K562 (cell line): ENCODE data around the gene SNX9. TPM values are rescaled to one million over a fixed set of nuclear protein-coding genes. Genes with fewer than 3 reads are reported as not detected.

Experiments
- ATAC-seq: fragments of 200-7000 bp; cut with Tn5 transposase; 3 replicates; pipeline ENCODE4 v1.9.1; 2020; ENCODE audit warnings: moderate library complexity
- BruUV-seq: library from RNA; stranded (reverse); fragments of 400-500 nt; replicated peaks from 2 replicates; lab custom pipeline; 2021; lab: Mats Ljungman, UMichigan
- CTCF ChIA-PET: fragments of 300-600 bp; formaldehyde crosslinking; extraction: SDS; loops from one replicate; lab custom pipeline; 2021; ENCODE audit warnings: low intra/inter-chr PET ratio; lab: Yijun Ruan, JAX
- POLR2A ChIA-PET: fragments of 300-600, 350-650 bp; sonication (Branson Sonifier 250); formaldehyde crosslinking; extraction: SDS; loops from one replicate; lab custom pipeline; 2021; ENCODE audit warnings: antibody characterized with exemption, inconsistent platforms; lab: Yijun Ruan, JAX
- DNase-seq, 4 experiments: peaks; one replicate each; pipeline versions ENCODE4 v3.0.0 to v3.0.0-alpha.2; 2011 to 2018; ENCODE audit warnings: low spot score in 3 of 4, mixed read lengths in 3 of 4; ENCODE audit errors: extremely low read depth in 1 of 4
- FAIRE-seq: peaks from 2 replicates; lab custom pipeline; 2011; peaks lifted over from hg19 to GRCh38; lab: Jason Lieb, UNC
- H2AFZ ChIP-seq: 2 replicates; pipeline ENCODE4 v1.6.0; 2011; ENCODE audit warnings: low read depth, low read length, control low read depth, inconsistent platforms
- H3K27ac ChIP-seq: fragments of 200-600 bp; 3 replicates; pipeline ENCODE4 v1.8.0; 2011; ENCODE audit warnings: low read depth, mild to moderate bottlenecking, control low read depth, inconsistent platforms, low read length, moderate library complexity, mixed read lengths; ENCODE audit errors: extremely low read depth
- H3K27me3 ChIP-seq, 2 experiments: fragments of 300-600 bp in 1 of 2; 2 replicates in 1 of 2; 3 replicates in 1 of 2; pipeline versions ENCODE4 v1.6.0 to v1.8.0; 2011; ENCODE audit warnings: inconsistent platforms in 2 of 2, low read length in 2 of 2, mild to moderate bottlenecking in 1 of 2, mixed read lengths in 1 of 2, moderate library complexity in 1 of 2; ENCODE audit not compliant: control insufficient read depth in 2 of 2, insufficient read depth in 2 of 2
- H3K36me3 ChIP-seq: fragments of 300-600 bp; 3 replicates; pipeline ENCODE4 v1.8.0; 2011; ENCODE audit warnings: mild to moderate bottlenecking, low read length, inconsistent platforms; ENCODE audit not compliant: control insufficient read depth, insufficient read depth
- H3K4me1 ChIP-seq, 2 experiments: fragments of 200-600 bp in 1 of 2; replicated peaks in 1 of 2; 2 replicates in 1 of 2; 3 replicates in 1 of 2; pipeline versions ENCODE4 v1.5.1 to v1.8.0; 2011; ENCODE audit warnings: inconsistent platforms in 2 of 2, low read length in 2 of 2, mild to moderate bottlenecking in 1 of 2, mixed read lengths in 1 of 2, moderate library complexity in 1 of 2; ENCODE audit not compliant: control insufficient read depth in 2 of 2, insufficient read depth in 2 of 2
- H3K4me2 ChIP-seq: 2 replicates; pipeline ENCODE4 v1.6.1; 2011; ENCODE audit warnings: low read length, control low read depth, inconsistent platforms, mixed read lengths; ENCODE audit not compliant: insufficient read depth
- H3K4me3 ChIP-seq: fragments of 200-600 bp; sonication (generic), shearing (Covaris generic); 2 replicates; pipeline ENCODE4 v1.5.1; 2016; ENCODE audit warnings: control low read depth, inconsistent platforms
- H3K79me2 ChIP-seq: fragments of 200-600 bp; 3 replicates; pipeline ENCODE4 v1.8.0; 2011; ENCODE audit warnings: low read length, inconsistent platforms; ENCODE audit not compliant: control insufficient read depth, insufficient read depth
- H3K9ac ChIP-seq, 2 experiments: 2 replicates each; pipeline versions ENCODE4 v1.6.0 to v1.6.1; 2011; ENCODE audit warnings: low read depth in 2 of 2, low read length in 2 of 2, control low read depth in 1 of 2, inconsistent platforms in 1 of 2, mild to moderate bottlenecking in 1 of 2, mixed read lengths in 1 of 2; ENCODE audit not compliant: insufficient read depth in 1 of 2
- H3K9me1 ChIP-seq: one replicate; pipeline ENCODE4 v1.6.0; 2011; ENCODE audit warnings: inconsistent platforms, mild to moderate bottlenecking, low read length, moderate library complexity; ENCODE audit not compliant: control insufficient read depth, insufficient read depth
- H3K9me3 ChIP-seq: replicated peaks from 2 replicates; pipeline ENCODE4 v1.5.1; 2011; ENCODE audit warnings: low read depth, low read length, inconsistent platforms; ENCODE audit not compliant: control insufficient read depth, insufficient read depth
- H4K20me1 ChIP-seq: replicated peaks from 2 replicates; pipeline ENCODE4 v1.6.1; 2011; ENCODE audit warnings: low read length, inconsistent platforms, mixed read lengths; ENCODE audit not compliant: control insufficient read depth, insufficient read depth
- C11orf30 ChIP-seq: fragments of 450-650 bp; IDR thresholded peaks from 2 replicates; pipeline ENCODE4 v1.6.1; 2016; ENCODE audit warnings: low read depth, mild to moderate bottlenecking
- CBX1 ChIP-seq: sonication (generic); IDR thresholded peaks from 2 replicates; pipeline ENCODE4 v1.6.1; 2016; ENCODE audit warnings: antibody characterized with exemption, low read depth, mild to moderate bottlenecking
- COPS2 ChIP-seq: fragments of 450-650 bp; conservative IDR thresholded peaks from 2 replicates; pipeline ENCODE4 v1.6.1; 2016; ENCODE audit warnings: mild to moderate bottlenecking, moderate library complexity
- IRF9 ChIP-seq: fragments of 450-650 bp; IDR thresholded peaks from 2 replicates; pipeline ENCODE4 v1.6.1; 2016; ENCODE audit warnings: missing biosample characterization, missing genetic modification characterization
- MAFG ChIP-seq: fragments of 450-650 bp; conservative IDR thresholded peaks from 2 replicates; pipeline ENCODE4 v1.6.1; 2016; ENCODE audit warnings: missing genetic modification characterization, missing compliant biosample characterization
- MAFK ChIP-seq: IDR thresholded peaks from 2 replicates; pipeline ENCODE4 v1.6.1; 2011; ENCODE audit warnings: low read length, improper control_type of control experiment
- MYNN ChIP-seq, 2 experiments: sonication (generic); formaldehyde crosslinking in 1 of 2; IDR thresholded peaks; 2 replicates each; pipeline versions ENCODE4 v1.5.0 to v1.6.1; 2016 to 2020; ENCODE audit warnings: antibody characterized with exemption in 1 of 2, missing genetic modification reagents in 1 of 2
- NFE2 ChIP-seq: IDR thresholded peaks from 2 replicates; pipeline ENCODE4 v1.6.1; 2014; ENCODE audit warnings: antibody characterized with exemption, low read depth
- POLR2AphosphoS2 ChIP-seq: IDR thresholded peaks from 2 replicates; pipeline ENCODE4 v1.6.1; 2012; ENCODE audit warnings: low read length, improper control_type of control experiment
- SOX6 ChIP-seq: fragments of 450-650 bp; IDR thresholded peaks from 2 replicates; pipeline ENCODE4 v1.6.1; 2014; ENCODE audit warnings: mild to moderate bottlenecking
- ZBED1 ChIP-seq: IDR thresholded peaks from 2 replicates; pipeline ENCODE4 v1.6.1; 2014
- ZNF282 ChIP-seq: sonication (generic); formaldehyde crosslinking; IDR thresholded peaks from 2 replicates; pipeline ENCODE4 v1.8.1; 2023; ENCODE audit warnings: missing genetic modification reagents
- ZNF316 ChIP-seq: fragments of 450-650 bp; IDR thresholded peaks from 2 replicates; pipeline ENCODE4 v1.6.1; 2016
- WGBS: fragments of 100-300 bp; shearing (Covaris generic); methylation state at CpG from one replicate; pipeline ENCODE4 v1.1.6; 2016; ENCODE audit warnings: low coverage, mixed read lengths; ENCODE audit not compliant: insufficient coverage; ENCODE audit errors: missing lambda C conversion rate; 5-methylcytosine and 5-hydroxymethylcytosine counted together
- in situ Hi-C: fragments of 300-500 bp; cut with MboI; formaldehyde crosslinking; loops from 4 replicates; pipeline ENCODE4 v1.15.0; 2018; ENCODE audit warnings: inconsistent platforms, mixed read lengths
- intact Hi-C: fragments of 100-400 bp; cut with micrococcal nuclease; formaldehyde crosslinking; loops from 2 replicates; pipeline ENCODE4 v1.14.2; 2022
- polyA plus RNA-seq, 8 experiments: library from polyadenylated mRNA; depleted of rRNA in 4 of 8; stranded (reverse) in 5 of 8; unstranded in 3 of 8; fragments of >200 nt; fragmentation: Nextera tagmentation in 2 of 8; fragmentation: Illumina TruSeq in 1 of 8; extraction: Ambion mirVana in 2 of 8; extraction: Trizol in 1 of 8; gene quantifications; 2 replicates each; pipeline versions ENCODE4 v1.2.1 to v1.2.3, GENCODE V29; 2011 to 2014; ENCODE audit warnings: inconsistent platforms in 1 of 8, missing spikeins in 1 of 8
- total RNA-seq, 7 experiments: library from RNA; depleted of rRNA in 6 of 7; stranded (reverse); fragments of >200 nt in 6 of 7; fragmentation: Illumina TruSeq in 2 of 7; extraction: Trizol in 2 of 7; gene quantifications; 2 replicates each; pipeline versions ENCODE4 v1.2.1 to v1.2.3, GENCODE V29; 2011 to 2021; ENCODE audit warnings: low replicate concordance in 1 of 7
- TF ChIP-seq, protein P1 (sequence below): sonication (generic); formaldehyde crosslinking; IDR thresholded peaks from 2 replicates; pipeline ENCODE4 v1.8.0; 2022; ENCODE audit warnings: mild to moderate bottlenecking, missing genetic modification reagents

Gene SNX9
- total and polyA plus RNA-seq, 9 of the 15 experiments (the other 6 are each of a cell fraction or from before 2014, with no cell fraction given), result 6.0 to 81.7 (median 57.1) TPM

DNA sequence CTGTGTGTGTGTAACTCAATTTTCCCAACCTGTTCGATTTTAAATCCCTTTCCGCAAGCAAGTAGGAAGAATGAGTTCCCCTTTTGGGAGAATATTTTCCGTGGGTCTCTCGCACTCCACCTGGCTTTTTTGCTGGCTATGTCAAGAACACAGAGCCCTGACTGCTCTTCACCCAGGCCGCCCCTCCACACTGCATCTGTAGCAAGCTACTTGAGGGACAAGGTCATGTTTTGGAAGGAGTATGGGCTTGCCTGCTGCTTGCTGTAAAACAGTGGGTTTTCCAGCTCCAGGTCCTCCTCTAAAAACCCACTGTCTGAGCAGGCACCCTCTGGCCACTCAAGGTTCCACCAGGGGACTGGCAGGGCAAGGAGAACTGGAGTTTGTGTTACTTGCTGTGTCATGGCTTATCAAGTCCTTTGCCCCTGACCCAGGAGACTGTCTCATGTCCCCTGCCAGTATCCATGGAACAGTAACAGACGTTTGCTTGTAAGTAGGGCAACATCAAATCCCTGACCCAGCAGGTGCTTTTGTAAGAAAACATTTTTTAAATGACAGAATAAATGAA is 123.1 kb downstream of the SNX9 start:
- H4K20me1 ChIP-seq, result no peaks in the 10 kb centered on the region

More for the DNA sequence above, 123.1 kb downstream of the SNX9 start:
- no peaks in the 10 kb centered on the region for H3K9me1 ChIP-seq
- TF ChIP-seq COPS2 (no peak), C11orf30 (peak; percentile 29; the same call in 1 of the 2 replicates), MYNN (IDR thresholded peaks at IDR 0.05) (0 out of 2 replicates have a peak, but pooled peaks have one; percentile 42), MYNN (CRISPR knock-in tag; IDR thresholded peaks at IDR 0.05) (no peak), SOX6 (peak; percentile 8; the same call in 1 of the 2 replicates), NFE2 (peak; percentile 43; the same call in 1 of the 2 replicates), MAFG (tag) (peak; percentile 52; the same call in 1 of the 2 replicates), ZNF282 (CRISPR knock-in tag) (no peak), IRF9 (tag) (no peak), MAFK (peak; percentile 31; the same call in 1 of the 2 replicates), ZBED1 (peak; percentile 27; the same call in 1 of the 2 replicates), ZNF316 (peak; percentile 45), CBX1 (0 out of 2 replicates have a peak, but pooled peaks have one; percentile 12), POLR2AphosphoS2 (peak; percentile 29; the same call in 1 of the 2 replicates)
- TF ChIP-seq, protein P1, sequence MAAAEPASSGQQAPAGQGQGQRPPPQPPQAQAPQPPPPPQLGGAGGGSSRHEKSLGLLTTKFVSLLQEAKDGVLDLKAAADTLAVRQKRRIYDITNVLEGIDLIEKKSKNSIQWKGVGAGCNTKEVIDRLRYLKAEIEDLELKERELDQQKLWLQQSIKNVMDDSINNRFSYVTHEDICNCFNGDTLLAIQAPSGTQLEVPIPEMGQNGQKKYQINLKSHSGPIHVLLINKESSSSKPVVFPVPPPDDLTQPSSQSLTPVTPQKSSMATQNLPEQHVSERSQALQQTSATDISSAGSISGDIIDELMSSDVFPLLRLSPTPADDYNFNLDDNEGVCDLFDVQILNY, result 0 out of 2 replicates have a peak, but pooled peaks have one; percentile 56
- TF ChIP-seq, all 486 proteins: peak for 11
- 86% methylated on average over 6 of the region's 6 CpGs for WGBS
- CTCF ChIA-PET, result interaction anchor here (0.7 to 0.9 kb wide), 2 partner anchors 632 kb away, joined by 3 read pairs; no protein-coding TSS in a partner anchor
- POLR2A ChIA-PET, result interaction anchor here (0.6 to 3.1 kb wide), 3 partner anchors 9 to 426 kb away, joined by 3 to 6 read pairs (median 3); no protein-coding TSS in a partner anchor
- no peak for FAIRE-seq
- intact Hi-C loops (loop anchor here (2.0 to 10.0 kb wide), 4 partner anchors 126 to 631 kb away; no protein-coding TSS in a partner anchor), in situ Hi-C loops (no loop called here)
- ATAC-seq, result peak; percentile 42
- Histone ChIP-seq H3K27ac (no peak overlapping the region), H3K4me3 (no peak overlapping the region), H3K4me2 (no peak overlapping the region), H3K27me3 (no peaks in the 10 kb centered on the region), H3K36me3 (peaks cover 51% of the 10 kb centered on the region), H3K9me3 (no peaks in the 10 kb centered on the region), H2AFZ (no peak overlapping the region), H3K79me2 (no peaks in the 10 kb centered on the region), H3K4me1 (peaks cover 0 to 6% of the 10 kb centered on the region in 2 experiments; a peak in 3 of 5 replicates), H3K9ac (no peak overlapping the region)
- no peak for DNase-seq
- no TSS peak for BruUV-seq
